Thoracic aorta (tissue), 2 donors: ENCODE results near the gene CD84. TPM values are rescaled to one million over a fixed set of nuclear protein-coding genes. Genes with fewer than 3 reads are reported as not detected.
"Not testable (repeated sequence)": the region's sequence is repeated elsewhere in the genome, so short reads cannot be mapped to it uniquely, and the experiment has no call there.

Source experiments
- ATAC-seq: fragments of 150-250 bp; one replicate; pipeline ENCODE4 v1.8.0; 2017; ENCODE audit warnings: low read depth; ENCODE audit not compliant: insufficient number of reproducible peaks, low FRiP score
- DNase-seq: peaks from one replicate; pipeline ENCODE4 v3.0.0-alpha.2; 2020; ENCODE audit warnings: low spot score
- H3K27ac ChIP-seq, 2 donors: fragments of 200-600 bp; sonication (generic); 1 replicate in 1 of 2; 2 replicates in 1 of 2; pipeline ENCODE4 v1.5.1; 2016; ENCODE audit warnings: mild to moderate bottlenecking in 2 of 2, moderate library complexity in 2 of 2
- H3K27me3 ChIP-seq: fragments of 200-600 bp; sonication (generic); replicated peaks from 2 replicates; pipeline ENCODE4 v1.6.0; 2016; ENCODE audit warnings: mild to moderate bottlenecking; ENCODE audit not compliant: insufficient read depth
- H3K36me3 ChIP-seq: fragments of 200-600 bp; sonication (generic); one replicate; pipeline ENCODE4 v1.5.1; 2016
- H3K4me1 ChIP-seq, 2 donors: fragments of 200-600 bp; sonication (generic); 1 replicate in 1 of 2; 2 replicates in 1 of 2; pipeline versions ENCODE4 v1.5.1 to v1.6.0; 2016; ENCODE audit warnings: low read depth in 2 of 2, mild to moderate bottlenecking in 1 of 2; ENCODE audit not compliant: control insufficient read depth in 1 of 2
- H3K4me3 ChIP-seq: fragments of 200-600 bp; sonication (generic); 2 replicates; pipeline ENCODE4 v1.5.1; 2016; ENCODE audit warnings: mild to moderate bottlenecking
- H3K9me3 ChIP-seq: fragments of 200-600 bp; sonication (generic); 2 replicates; pipeline ENCODE4 v1.5.1; 2016
- CTCF ChIP-seq: fragments of 200-600 bp; sonication (generic); IDR thresholded peaks from one replicate; pipeline ENCODE4 v1.5.1; 2019; ENCODE audit warnings: antibody characterized with exemption
- total RNA-seq, 2 donors: library from RNA; depleted of rRNA; stranded (reverse); fragments of >200 nt; gene quantifications; one replicate each; pipeline versions ENCODE4 v1.1.0 to v1.2.3, GENCODE V29; 2016

The CD84 gene
- total RNA-seq, 2 donors from 2014 or later: 11.6 to 12.7 TPM

- no peak for TF ChIP-seq CTCF
- no peak for DNase-seq
- Histone ChIP-seq H3K27me3 (no peaks in the 10 kb centered on the region), H3K4me3 (no peak overlapping the region), H3K27ac (no peak overlapping the region), H3K36me3 (no peaks in the 10 kb centered on the region), H3K4me1 (peaks cover 0 to 3% of the 10 kb centered on the region in 2 donors), H3K9me3 (peaks cover 5% of the 10 kb centered on the region)
- no peak for ATAC-seq
Measured at GRCh38 chr1:160565564-160565963, 13.7 kb downstream of the CD84 start.

- not testable (repeated sequence) for H3K27ac ChIP-seq, H3K9me3 ChIP-seq, DNase-seq, H3K36me3 ChIP-seq, H3K4me1 ChIP-seq, ATAC-seq, H3K27me3 ChIP-seq, H3K4me3 ChIP-seq
Measured at GRCh38 chr1:160563230-160563629, 16.1 kb downstream of the CD84 start.

- H3K27me3 ChIP-seq, DNase-seq, H3K36me3 ChIP-seq, H3K4me3 ChIP-seq, H3K27ac ChIP-seq, H3K9me3 ChIP-seq, ATAC-seq, H3K4me1 ChIP-seq: not testable (repeated sequence)
Measured at GRCh38 chr1:160562745-160563144, 16.6 kb downstream of the CD84 start.

GRCh38 chr1:160560806-160561205 lies 18.5 kb downstream of the CD84 start:
- no peaks in the 10 kb centered on the region for H3K4me1 ChIP-seq
- H3K27me3 ChIP-seq: no peaks in the 10 kb centered on the region
- no peak overlapping the region for H3K27ac ChIP-seq
- DNase-seq: no peak
- H3K36me3 ChIP-seq: no peaks in the 10 kb centered on the region
- H3K9me3 ChIP-seq: peaks cover 5% of the 10 kb centered on the region
- no peak overlapping the region for H3K4me3 ChIP-seq
- TF ChIP-seq CTCF: no peak
- no peak for ATAC-seq

- Histone ChIP-seq H3K27me3 (no peaks in the 10 kb centered on the region), H3K27ac (no peak overlapping the region), H3K9me3 (peaks cover 5% of the 10 kb centered on the region), H3K36me3 (no peaks in the 10 kb centered on the region), H3K4me3 (no peak overlapping the region), H3K4me1 (no peaks in the 10 kb centered on the region)
- no peak for TF ChIP-seq CTCF
- ATAC-seq: no peak
- no peak for DNase-seq
Measured at GRCh38 chr1:160560045-160560705, 19.1 kb downstream of the CD84 start.

- not testable (repeated sequence) for H3K9me3 ChIP-seq, H3K27ac ChIP-seq, H3K4me1 ChIP-seq, ATAC-seq, H3K36me3 ChIP-seq, H3K27me3 ChIP-seq, H3K4me3 ChIP-seq, DNase-seq
Measured at GRCh38 chr1:160559437-160559836, 19.9 kb downstream of the CD84 start.
